SK-N-SH treated with all-trans-retinoic acid at 6 μM for 48 hours (cell line): ENCODE measurements around the gene KLHDC3.

ENCODE experiments used
- ZFP3 ChIP-seq: fragments of 250-450 bp; sonication (Bioruptor Pico); IDR thresholded peaks from 2 replicates; pipeline ENCODE4 v1.5.0; 2020; ENCODE audit warnings: mild to moderate bottlenecking, moderate library complexity
- TF ChIP-seq, protein P1 (sequence below): fragments of 250-450 bp; sonication (Bioruptor Pico); IDR thresholded peaks from 2 replicates; pipeline ENCODE4 v1.5.1; 2021; ENCODE audit warnings: mild to moderate bottlenecking, moderate library complexity

DNA sequence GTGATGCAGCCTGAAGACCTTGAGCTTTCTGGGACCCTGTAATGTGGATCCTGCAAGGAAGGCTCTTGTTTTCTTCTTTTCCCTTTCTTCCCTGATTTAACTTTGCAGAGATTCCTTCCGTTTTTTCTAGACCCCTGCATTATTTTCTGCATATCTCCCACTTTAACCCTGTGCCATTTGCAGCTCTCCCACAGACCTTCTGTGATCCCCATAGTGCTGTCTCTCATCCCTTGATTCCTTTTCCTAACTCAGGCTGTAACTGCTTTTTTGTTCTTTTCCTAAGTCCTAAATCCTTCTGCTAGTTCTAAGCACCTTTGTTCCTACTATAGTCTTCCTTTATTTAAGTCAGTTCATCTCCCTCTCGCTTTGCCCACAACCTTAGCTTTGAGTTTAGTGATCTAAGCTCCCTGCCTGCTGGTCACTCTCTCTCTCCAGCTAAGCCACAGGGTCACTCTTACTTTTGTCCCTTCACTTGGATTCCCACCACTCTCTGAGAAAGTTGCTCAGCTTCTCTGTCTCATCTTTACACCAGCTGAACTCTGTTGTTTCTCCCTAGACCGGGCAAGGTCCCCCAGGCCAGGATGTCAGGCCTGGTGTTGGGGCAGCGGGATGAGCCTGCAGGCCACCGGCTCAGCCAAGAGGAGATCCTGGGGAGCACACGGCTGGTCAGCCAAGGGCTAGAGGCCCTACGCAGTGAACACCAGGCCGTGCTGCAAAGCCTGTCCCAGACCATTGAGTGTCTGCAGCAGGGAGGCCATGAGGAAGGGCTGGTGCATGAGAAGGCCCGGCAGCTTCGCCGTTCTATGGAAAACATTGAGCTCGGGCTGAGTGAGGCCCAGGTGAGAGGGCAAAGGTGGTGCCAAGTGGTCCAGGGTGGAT lies 46.9 kb downstream of the KLHDC3 start:
- no peak for TF ChIP-seq ZFP3
- TF ChIP-seq, protein P1, sequence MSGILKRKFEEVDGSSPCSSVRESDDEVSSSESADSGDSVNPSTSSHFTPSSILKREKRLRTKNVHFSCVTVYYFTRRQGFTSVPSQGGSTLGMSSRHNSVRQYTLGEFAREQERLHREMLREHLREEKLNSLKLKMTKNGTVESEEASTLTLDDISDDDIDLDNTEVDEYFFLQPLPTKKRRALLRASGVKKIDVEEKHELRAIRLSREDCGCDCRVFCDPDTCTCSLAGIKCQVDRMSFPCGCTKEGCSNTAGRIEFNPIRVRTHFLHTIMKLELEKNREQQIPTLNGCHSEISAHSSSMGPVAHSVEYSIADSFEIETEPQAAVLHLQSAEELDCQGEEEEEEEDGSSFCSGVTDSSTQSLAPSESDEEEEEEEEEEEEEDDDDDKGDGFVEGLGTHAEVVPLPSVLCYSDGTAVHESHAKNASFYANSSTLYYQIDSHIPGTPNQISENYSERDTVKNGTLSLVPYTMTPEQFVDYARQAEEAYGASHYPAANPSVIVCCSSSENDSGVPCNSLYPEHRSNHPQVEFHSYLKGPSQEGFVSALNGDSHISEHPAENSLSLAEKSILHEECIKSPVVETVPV (CRISPR knock-in tag): no peak
